Raji (cell line): ENCODE data around the gene CADPS2.

Experiments used
- POLR2A ChIP-seq: IDR thresholded peaks from 2 replicates; pipeline ENCODE4 v1.6.1; 2011; ENCODE audit warnings: low read depth, low read length, control low read depth; ENCODE audit not compliant: insufficient read depth

CADPS2 gene

DNA sequence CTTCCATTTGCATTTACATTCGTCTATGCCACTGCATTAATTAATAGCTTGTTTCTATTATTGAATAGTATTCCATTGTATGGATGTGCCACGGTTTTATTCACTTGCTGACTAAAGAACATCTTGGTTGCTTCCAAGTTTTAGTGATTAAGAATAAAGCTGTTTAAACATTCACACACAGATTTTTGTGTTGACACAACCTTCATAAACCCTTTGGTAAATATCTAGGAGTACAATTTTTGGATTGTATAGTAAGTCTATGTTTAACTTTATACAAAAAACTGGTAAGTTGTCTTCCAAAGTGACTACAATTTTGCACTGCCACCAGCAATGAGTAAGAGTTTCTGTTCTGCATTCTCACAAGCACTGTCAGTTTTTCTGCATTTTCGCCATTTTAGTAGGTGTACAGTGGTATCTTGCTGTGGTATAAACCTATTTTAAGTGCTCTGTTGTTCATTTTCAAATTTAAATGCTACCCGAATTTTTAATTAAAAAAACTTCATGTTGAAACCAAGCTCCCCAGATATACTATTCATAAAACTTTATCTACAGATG, 308.7 kb downstream of the CADPS2 start:
- no peak for TF ChIP-seq POLR2A

GRCh38 chr7:122572706-122573105, 313.6 kb downstream of the CADPS2 start:
- TF ChIP-seq POLR2A, result no peak

DNA sequence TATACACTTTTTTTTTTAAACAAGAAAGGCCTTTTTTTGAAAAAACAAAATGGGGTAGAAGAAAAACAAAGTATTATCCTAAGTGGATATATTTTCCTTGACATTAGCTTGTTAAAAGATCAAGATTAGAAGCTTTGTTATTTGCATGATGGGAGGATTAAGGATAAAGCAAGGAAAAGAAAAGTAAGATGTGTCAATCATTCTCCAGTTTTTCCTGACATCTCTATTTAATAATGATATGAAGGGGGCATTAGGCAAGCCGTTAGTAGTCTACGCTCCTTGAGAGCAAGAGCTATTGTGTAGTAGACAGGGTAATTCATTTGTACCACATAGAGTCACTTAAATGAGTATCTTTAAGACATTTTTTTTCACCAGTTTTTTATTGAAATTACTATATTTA, 324.9 kb downstream of the CADPS2 start:
- no peak for TF ChIP-seq POLR2A

DNA sequence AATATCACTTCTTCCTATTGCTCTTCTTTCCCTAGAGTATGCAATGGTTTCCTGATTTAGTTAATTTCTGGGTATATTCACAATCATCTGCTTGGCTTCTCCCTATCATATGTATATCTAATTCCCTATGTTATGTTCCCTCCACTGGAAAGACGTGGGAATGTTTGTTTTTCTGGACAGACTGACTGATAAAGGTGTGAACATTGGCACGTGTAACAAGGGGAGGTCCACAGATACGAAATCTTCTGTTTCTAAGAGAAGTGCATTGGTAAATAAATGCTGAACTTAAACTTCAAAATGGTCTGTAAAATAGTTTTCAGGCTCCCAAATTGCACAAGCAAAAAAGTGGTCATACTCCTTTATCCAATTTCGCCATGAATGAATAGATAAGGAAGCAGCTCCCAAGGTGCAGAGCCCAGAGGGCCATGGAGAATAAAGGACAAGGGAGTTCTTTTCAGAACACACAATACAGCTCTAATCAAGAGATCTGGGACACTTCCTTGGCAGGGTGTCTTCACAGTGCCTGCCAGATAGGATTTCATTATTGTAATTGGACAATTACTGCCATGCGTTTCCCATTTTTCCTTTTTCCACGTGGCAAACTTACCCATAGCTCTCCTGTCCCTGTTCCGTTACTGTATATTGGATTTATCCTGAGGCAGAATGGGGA, 329.3 kb downstream of the CADPS2 start:
- TF ChIP-seq POLR2A, result no peak

DNA sequence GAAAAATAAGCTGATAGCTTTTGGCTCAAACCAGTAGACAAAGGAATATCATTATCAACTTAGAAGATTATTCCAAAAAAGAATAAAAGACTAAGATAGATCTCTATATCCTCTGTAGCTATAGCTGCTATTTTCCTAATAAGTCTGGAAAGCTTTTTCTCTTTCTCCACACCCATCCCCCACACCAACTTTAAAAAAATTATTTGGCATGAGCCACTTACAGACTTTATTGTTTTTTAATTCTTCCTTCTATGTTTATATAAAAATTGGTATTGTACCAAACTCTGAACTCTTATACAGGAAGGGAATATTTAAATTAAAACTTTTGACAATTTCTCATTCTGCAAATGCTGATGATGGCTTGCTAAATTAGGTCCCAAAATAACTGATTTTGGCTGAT, 330.0 kb downstream of the CADPS2 start:
- TF ChIP-seq POLR2A, result no peak

DNA sequence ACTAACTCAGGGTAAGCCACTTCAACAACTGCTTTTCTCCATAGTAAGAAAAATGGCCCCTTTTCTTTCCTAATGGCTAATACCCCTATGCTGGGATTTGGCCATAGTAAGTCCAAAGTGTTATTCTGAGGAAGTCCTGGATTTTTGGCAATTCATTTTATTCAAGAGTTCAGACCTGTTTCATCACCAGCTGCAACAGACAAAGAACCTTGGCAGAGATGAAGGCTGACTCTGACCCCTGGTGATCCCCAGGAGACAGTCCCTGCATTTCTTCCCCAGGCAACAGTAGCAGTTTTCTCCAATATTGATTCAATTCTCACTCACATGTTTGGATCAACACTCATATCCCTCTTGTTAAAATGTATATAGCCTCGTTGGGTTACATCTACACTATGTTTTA, 332.5 kb downstream of the CADPS2 start:
- no peak for TF ChIP-seq POLR2A

DNA sequence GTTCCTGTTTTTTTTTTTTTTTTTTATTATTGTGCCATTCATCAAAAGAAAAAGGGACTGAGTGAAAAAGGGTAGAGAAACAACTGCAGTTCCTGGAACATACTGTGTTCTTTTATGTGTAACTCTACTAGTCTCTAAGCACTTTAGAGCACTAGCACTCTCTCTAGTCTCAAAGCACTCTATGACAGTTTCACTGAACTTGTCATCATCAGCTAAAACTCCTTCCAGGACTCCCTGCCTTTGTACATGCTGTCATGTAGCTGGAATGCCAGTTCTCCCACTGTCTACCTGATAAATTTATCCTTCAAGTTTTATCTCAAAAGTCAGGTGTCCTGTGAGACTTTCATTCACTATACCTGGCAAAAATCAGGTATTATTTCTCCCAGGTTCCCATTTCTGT, 333.5 kb downstream of the CADPS2 start:
- TF ChIP-seq POLR2A, result no peak

DNA sequence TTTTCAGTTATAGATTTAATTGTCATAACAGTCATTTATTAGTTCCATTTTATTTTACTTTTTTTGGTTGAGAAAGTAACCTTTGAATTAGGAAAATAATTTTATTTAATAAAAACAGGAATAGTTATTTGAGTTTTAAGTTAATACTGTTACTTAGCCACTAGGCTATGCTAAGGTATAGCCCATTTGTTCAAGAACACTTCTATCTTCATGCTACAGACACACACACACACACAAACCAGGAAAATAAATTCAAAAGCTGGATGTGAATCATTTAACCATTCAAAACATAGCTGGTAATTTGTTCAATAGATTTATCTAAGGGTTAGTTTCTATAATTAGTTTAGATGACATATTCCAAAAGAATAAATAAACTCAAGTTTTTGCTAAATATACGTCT, 335.7 kb downstream of the CADPS2 start:
- TF ChIP-seq POLR2A, result no peak

DNA sequence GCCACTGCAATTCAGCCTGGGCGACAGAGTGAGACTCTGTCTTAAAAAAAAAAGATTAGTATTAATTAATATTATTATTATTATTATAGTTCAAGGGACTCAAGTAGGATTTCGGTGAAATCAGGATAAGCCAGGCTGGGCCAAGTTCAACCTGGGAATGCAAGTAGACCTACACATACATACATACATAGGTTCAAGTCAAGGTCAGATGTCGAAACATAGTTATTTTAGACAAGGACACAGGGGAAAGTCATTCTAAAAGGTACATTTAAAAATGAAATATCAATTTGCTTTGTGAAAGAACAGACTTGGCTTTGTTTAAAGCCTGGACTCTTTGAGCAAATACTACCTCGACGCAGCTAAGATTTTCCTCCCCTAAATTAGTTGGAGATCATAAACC, 336.7 kb downstream of the CADPS2 start:
- TF ChIP-seq POLR2A, result no peak

DNA sequence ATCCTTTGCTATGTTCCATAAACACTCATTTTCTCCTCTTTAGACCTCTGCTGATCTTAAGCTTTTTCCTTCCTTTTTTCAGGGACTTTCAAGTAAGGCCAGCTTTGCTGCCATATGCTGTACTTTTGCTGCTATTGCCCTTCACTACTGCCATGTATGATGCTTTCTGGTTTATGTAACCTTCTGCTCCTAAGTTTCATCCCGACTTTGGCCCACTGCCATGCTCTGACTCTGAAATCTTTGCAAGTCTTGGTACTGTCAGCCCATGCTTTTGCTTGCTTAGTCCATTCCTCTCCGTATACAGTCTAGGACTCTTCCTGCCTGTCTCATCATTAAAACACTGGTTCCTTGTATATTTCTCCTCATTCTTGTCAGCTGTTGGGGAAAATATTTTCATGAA, 339.8 kb downstream of the CADPS2 start:
- TF ChIP-seq POLR2A, result no peak

- no peak for TF ChIP-seq POLR2A
Measured at GRCh38 chr7:122544463-122544862, 341.8 kb downstream of the CADPS2 start.

- no peak for TF ChIP-seq POLR2A
Measured at GRCh38 chr7:122543891-122544290, 342.4 kb downstream of the CADPS2 start.

DNA sequence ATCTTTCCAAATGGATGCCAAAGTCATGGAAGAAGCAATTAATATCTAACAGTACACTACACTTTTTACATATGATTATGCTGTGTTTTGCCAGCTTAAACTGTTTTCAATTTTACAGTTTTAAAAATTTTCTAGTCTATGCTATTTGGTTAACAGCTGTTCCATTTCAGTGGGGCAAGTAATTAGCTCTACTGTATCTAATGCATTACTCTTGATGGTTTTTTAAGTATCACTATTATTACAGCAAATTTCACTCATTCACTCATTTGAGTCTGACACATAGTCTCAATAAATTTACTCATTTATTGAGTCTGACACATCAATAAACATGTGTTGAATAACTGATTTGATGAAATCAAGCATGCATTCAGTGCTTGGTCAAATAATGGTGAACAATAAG, 343.1 kb downstream of the CADPS2 start:
- no peak for TF ChIP-seq POLR2A

- TF ChIP-seq POLR2A, result no peak
Measured at GRCh38 chr7:122535086-122535485, 351.2 kb downstream of the CADPS2 start.

GRCh38 chr7:122532406-122533269, 353.6 kb downstream of the CADPS2 start:
- no peak for TF ChIP-seq POLR2A

DNA sequence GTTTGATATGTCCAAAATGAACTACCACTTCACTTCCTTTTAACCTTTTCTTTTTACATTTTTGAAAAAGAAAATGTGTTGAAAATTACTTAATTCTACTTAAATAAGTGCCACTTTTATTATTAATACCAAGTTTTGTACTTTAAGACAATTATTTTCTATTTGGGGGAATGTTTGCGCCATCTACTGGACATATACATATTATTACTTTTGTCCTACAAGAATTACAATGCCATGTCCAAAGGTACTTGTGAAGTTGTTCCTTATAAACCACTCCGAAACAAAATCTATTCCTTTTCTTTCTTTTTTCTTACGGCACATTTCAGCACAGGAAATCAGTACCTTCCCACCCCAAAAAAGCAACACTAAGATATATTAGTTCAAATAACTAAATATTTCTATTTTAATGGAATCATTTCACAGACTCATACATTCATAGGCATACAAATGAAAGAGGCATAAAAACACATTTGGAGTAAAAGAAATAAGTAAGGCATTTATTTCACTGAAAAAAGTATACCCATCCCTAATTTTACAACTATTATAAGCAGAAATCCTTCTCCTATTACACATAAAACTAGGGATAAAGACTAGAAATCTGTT, 357.3 kb downstream of the CADPS2 start:
- TF ChIP-seq POLR2A, result no peak
